Natural killer cell treated with Interleukin-12 subunit alpha and Interleukin-12 subunit beta and Interleukin-15 and Interleukin-18, amount 100 ng/mL, for 72 hours (primary cell): ENCODE data around the gene SCN1A. TPM values are rescaled to one million over a fixed set of nuclear protein-coding genes. Genes with fewer than 3 reads are reported as not detected.
"Not testable (repeated sequence)": the region's sequence is repeated elsewhere in the genome, so short reads cannot be mapped to it uniquely, and the experiment has no call there.

Source experiments
- ATAC-seq, 2 donors: fragments of 150-1000 bp; cut with Tn5 transposase in 1 of 2; sonication (Bioruptor Pico), chemical (Tn5 transposase) in 1 of 2; 2 replicates each; pipeline ENCODE4 v1.10.0; 2021
- DNase-seq: peaks from one replicate; pipeline ENCODE4 v3.0.0; 2022; ENCODE audit warnings: low spot score
- H3K27ac Mint-ChIP-seq, 2 donors: 1 replicate in 1 of 2; 2 replicates in 1 of 2; pipeline ENCODE4 v1.8.0; 2022; ENCODE audit warnings: mixed read lengths in 2 of 2, mild to moderate bottlenecking in 1 of 2, moderate library complexity in 1 of 2
- H3K27me3 Mint-ChIP-seq, 2 donors: 1 replicate in 1 of 2; 2 replicates in 1 of 2; pipeline ENCODE4 v1.8.0; 2022; ENCODE audit warnings: mixed read lengths in 2 of 2
- H3K36me3 Mint-ChIP-seq: one replicate; pipeline ENCODE4 v1.8.0; 2022; ENCODE audit warnings: mixed read lengths
- H3K4me1 Mint-ChIP-seq, 2 donors: 1 replicate in 1 of 2; 2 replicates in 1 of 2; pipeline ENCODE4 v1.8.0; 2022; ENCODE audit warnings: low read depth in 2 of 2, mixed read lengths in 2 of 2, mild to moderate bottlenecking in 1 of 2
- H3K4me3 Mint-ChIP-seq: one replicate; pipeline ENCODE4 v1.8.0; 2022; ENCODE audit warnings: mixed read lengths
- H3K9me3 Mint-ChIP-seq: 2 replicates; pipeline ENCODE4 v1.8.0; 2022; ENCODE audit warnings: mixed read lengths
- total RNA-seq, 2 donors: library from RNA; stranded (reverse); gene quantifications; one replicate each; pipeline ENCODE4 v1.2.3, GENCODE V29; 2022

The SCN1A gene
- total RNA-seq, 2 donors from 2014 or later = not detected

GRCh38 chr2:166125557-166125956 is 2.3 kb downstream of the SCN1A start:
- Mint-ChIP-seq H3K27me3 (peaks cover 7 to 35% of the 10 kb centered on the region in 2 donors), H3K36me3 (no peaks in the 10 kb centered on the region), H3K4me3 (no peak overlapping the region), H3K27ac (no peak overlapping the region), H3K4me1 (peaks cover 0 to 4% of the 10 kb centered on the region in 2 donors), H3K9me3 (no peaks in the 10 kb centered on the region)
- no peak for DNase-seq
- no peak for ATAC-seq

- DNase-seq (no peak), ATAC-seq (no peak)
- Mint-ChIP-seq H3K4me1 (no peaks in the 10 kb centered on the region), H3K36me3 (no peaks in the 10 kb centered on the region), H3K9me3 (no peaks in the 10 kb centered on the region), H3K4me3 (no peak overlapping the region), H3K27me3 (peaks cover 2 to 9% of the 10 kb centered on the region in 2 donors), H3K27ac (no peak overlapping the region)
Measured at GRCh38 chr2:166118180-166118579, 9.6 kb downstream of the SCN1A start.

- no peak overlapping the region for H3K27ac Mint-ChIP-seq
- no peaks in the 10 kb centered on the region for H3K4me1 Mint-ChIP-seq
- H3K9me3 Mint-ChIP-seq = no peaks in the 10 kb centered on the region
- DNase-seq = no peak
- no peak overlapping the region for H3K4me3 Mint-ChIP-seq
- H3K36me3 Mint-ChIP-seq = no peaks in the 10 kb centered on the region
- ATAC-seq = no peak
- peaks cover 2 to 3% of the 10 kb centered on the region in 2 donors for H3K27me3 Mint-ChIP-seq
Measured at GRCh38 chr2:166117491-166117890, 10.3 kb downstream of the SCN1A start.

- no peak overlapping the region for H3K4me3 Mint-ChIP-seq
- no peaks in the 10 kb centered on the region for H3K4me1 Mint-ChIP-seq
- H3K9me3 Mint-ChIP-seq = no peaks in the 10 kb centered on the region
- H3K27ac Mint-ChIP-seq = no peak overlapping the region
- H3K27me3 Mint-ChIP-seq = peaks cover 0 to 2% of the 10 kb centered on the region in 2 donors
- DNase-seq = no peak
- ATAC-seq = no peak
- no peaks in the 10 kb centered on the region for H3K36me3 Mint-ChIP-seq
Measured at GRCh38 chr2:166115589-166115988, 12.2 kb downstream of the SCN1A start.

- no peak for DNase-seq
- Mint-ChIP-seq H3K27me3 (peaks cover 0 to 2% of the 10 kb centered on the region in 2 donors), H3K36me3 (no peaks in the 10 kb centered on the region), H3K4me3 (no peak overlapping the region), H3K9me3 (no peaks in the 10 kb centered on the region), H3K4me1 (no peaks in the 10 kb centered on the region), H3K27ac (no peak overlapping the region)
- no peak for ATAC-seq
Measured at GRCh38 chr2:166112193-166112605, 15.6 kb downstream of the SCN1A start.

GRCh38 chr2:166106431-166107015 is 21.3 kb downstream of the SCN1A start:
- H3K27ac Mint-ChIP-seq = no peak overlapping the region
- peak in 1 of 2 donors; percentile 28 for ATAC-seq
- no peaks in the 10 kb centered on the region for H3K4me1 Mint-ChIP-seq

GRCh38 chr2:166104773-166105172 is 23.0 kb downstream of the SCN1A start:
- ATAC-seq = no peak
- no peaks in the 10 kb centered on the region for H3K9me3 Mint-ChIP-seq

More at GRCh38 chr2:166106431-166107015, 21.3 kb downstream of the SCN1A start:
- Mint-ChIP-seq H3K36me3 (no peaks in the 10 kb centered on the region), H3K27me3 (no peaks in the 10 kb centered on the region), H3K4me3 (no peak overlapping the region), H3K9me3 (no peaks in the 10 kb centered on the region)
- no peak for DNase-seq

GRCh38 chr2:166104084-166104483 is 23.7 kb downstream of the SCN1A start:
- ATAC-seq (no peak), DNase-seq (no peak)
- Mint-ChIP-seq H3K27me3 (no peaks in the 10 kb centered on the region), H3K4me3 (no peak overlapping the region), H3K27ac (no peak overlapping the region), H3K4me1 (no peaks in the 10 kb centered on the region), H3K9me3 (no peaks in the 10 kb centered on the region), H3K36me3 (no peaks in the 10 kb centered on the region)

More at GRCh38 chr2:166104773-166105172, 23.0 kb downstream of the SCN1A start:
- Mint-ChIP-seq H3K4me3 (no peak overlapping the region), H3K27ac (no peak overlapping the region), H3K36me3 (no peaks in the 10 kb centered on the region), H3K27me3 (no peaks in the 10 kb centered on the region), H3K4me1 (no peaks in the 10 kb centered on the region)
- no peak for DNase-seq

- H3K4me1 Mint-ChIP-seq, H3K9me3 Mint-ChIP-seq, H3K27ac Mint-ChIP-seq, H3K27me3 Mint-ChIP-seq, ATAC-seq, DNase-seq, H3K4me3 Mint-ChIP-seq, H3K36me3 Mint-ChIP-seq: not testable (repeated sequence)
Measured at GRCh38 chr2:166103277-166103676, 24.5 kb downstream of the SCN1A start.

- Mint-ChIP-seq H3K27ac (no peak overlapping the region), H3K27me3 (no peaks in the 10 kb centered on the region), H3K9me3 (no peaks in the 10 kb centered on the region), H3K4me3 (no peak overlapping the region), H3K4me1 (no peaks in the 10 kb centered on the region), H3K36me3 (no peaks in the 10 kb centered on the region)
- DNase-seq (no peak), ATAC-seq (no peak)
Measured at GRCh38 chr2:166094325-166094724, 33.5 kb downstream of the SCN1A start.

GRCh38 chr2:166092889-166093288 is 34.9 kb downstream of the SCN1A start:
- no peaks in the 10 kb centered on the region for H3K9me3 Mint-ChIP-seq
- DNase-seq (no peak), ATAC-seq (no peak)
- H3K27ac Mint-ChIP-seq = no peak overlapping the region
- no peak overlapping the region for H3K4me3 Mint-ChIP-seq
- no peaks in the 10 kb centered on the region for H3K27me3 Mint-ChIP-seq
- H3K36me3 Mint-ChIP-seq = no peaks in the 10 kb centered on the region
- no peaks in the 10 kb centered on the region for H3K4me1 Mint-ChIP-seq

GRCh38 chr2:166091439-166091838 is 36.4 kb downstream of the SCN1A start:
- H3K27me3 Mint-ChIP-seq = no peaks in the 10 kb centered on the region
- no peak overlapping the region for H3K27ac Mint-ChIP-seq
- ATAC-seq = no peak
- H3K4me1 Mint-ChIP-seq = no peaks in the 10 kb centered on the region
- no peaks in the 10 kb centered on the region for H3K9me3 Mint-ChIP-seq
- H3K4me3 Mint-ChIP-seq = no peak overlapping the region
- DNase-seq = no peak
- H3K36me3 Mint-ChIP-seq = no peaks in the 10 kb centered on the region

GRCh38 chr2:166090908-166091307 is 36.9 kb downstream of the SCN1A start:
- no peaks in the 10 kb centered on the region for H3K4me1 Mint-ChIP-seq
- H3K9me3 Mint-ChIP-seq = no peaks in the 10 kb centered on the region
- no peaks in the 10 kb centered on the region for H3K36me3 Mint-ChIP-seq
- no peaks in the 10 kb centered on the region for H3K27me3 Mint-ChIP-seq
- ATAC-seq (no peak), DNase-seq (no peak)
- no peak overlapping the region for H3K4me3 Mint-ChIP-seq
- no peak overlapping the region for H3K27ac Mint-ChIP-seq

GRCh38 chr2:166090346-166090745 is 37.5 kb downstream of the SCN1A start:
- H3K4me1 Mint-ChIP-seq = no peaks in the 10 kb centered on the region
- DNase-seq (no peak), ATAC-seq (no peak)
- H3K27me3 Mint-ChIP-seq = no peaks in the 10 kb centered on the region
- H3K9me3 Mint-ChIP-seq = no peaks in the 10 kb centered on the region
- H3K27ac Mint-ChIP-seq = no peak overlapping the region
- no peak overlapping the region for H3K4me3 Mint-ChIP-seq
- H3K36me3 Mint-ChIP-seq = no peaks in the 10 kb centered on the region

- Mint-ChIP-seq H3K27me3 (no peaks in the 10 kb centered on the region), H3K4me1 (no peaks in the 10 kb centered on the region), H3K27ac (no peak overlapping the region), H3K9me3 (no peaks in the 10 kb centered on the region), H3K36me3 (no peaks in the 10 kb centered on the region), H3K4me3 (no peak overlapping the region)
- no peak for DNase-seq
- ATAC-seq = no peak
Measured at GRCh38 chr2:166088634-166089033, 39.2 kb downstream of the SCN1A start.
